GM12878 (cell line): Measurements from ENCODE around the gene NCAM1. TPM values are rescaled to one million over a fixed set of nuclear protein-coding genes. Genes with fewer than 3 reads are reported as not detected.

Experiments
- ATAC-seq: fragments of 200-7000 bp; cut with Tn5 transposase; 3 replicates; pipeline ENCODE4 v1.9.1; 2020; ENCODE audit warnings: mild to moderate bottlenecking, moderate library complexity
- BruUV-seq: library from RNA; stranded (reverse); fragments of 400-500 nt; replicated peaks from 2 replicates; lab custom pipeline; 2021; lab: Mats Ljungman, UMichigan
- CTCF ChIA-PET: fragments of 300-600 bp; sonication (Branson Sonifier 250); formaldehyde crosslinking; extraction: SDS; loops from one replicate; lab custom pipeline; 2021; ENCODE audit warnings: inconsistent platforms; lab: Yijun Ruan, JAX
- POLR2A ChIA-PET: fragments of 350-600 bp; formaldehyde crosslinking; extraction: SDS; loops from one replicate; lab custom pipeline; 2021; ENCODE audit warnings: inconsistent platforms; lab: Charles Lee
- RAD21 ChIA-PET: fragments of 300-600 bp; sonication (Branson Sonifier 250); formaldehyde crosslinking; loops from one replicate; lab custom pipeline; 2023; ENCODE audit warnings: antibody characterized with exemption; ENCODE audit not compliant: unreplicated experiment; lab: Charles Lee
- SMC1A ChIA-PET: fragments of 300-600 bp; sonication (Branson Sonifier 250); formaldehyde crosslinking; loops from one replicate; lab custom pipeline; 2023; ENCODE audit not compliant: unreplicated experiment, uncharacterized antibody; lab: Charles Lee
- DNase-seq: peaks from one replicate; pipeline ENCODE4 v3.0.0-alpha.2; 2011; ENCODE audit warnings: low read depth, low spot score
- FAIRE-seq: peaks from 3 replicates; lab custom pipeline; 2011; peaks lifted over from hg19 to GRCh38; lab: Jason Lieb, UNC
- H2AFZ ChIP-seq: 2 replicates; pipeline ENCODE4 v1.6.0; 2011; ENCODE audit warnings: low read depth, low read length, control low read depth; ENCODE audit not compliant: control insufficient read depth
- H3K27ac ChIP-seq: 2 replicates; pipeline ENCODE4 v1.5.1; 2011; ENCODE audit warnings: control low read depth; ENCODE audit not compliant: control insufficient read depth, insufficient read depth
- H3K27me3 ChIP-seq, 2 experiments: replicated peaks in 1 of 2; 2 replicates each; pipeline versions ENCODE4 v1.6.0 to v1.6.1; 2011; ENCODE audit warnings: low read length in 1 of 2; ENCODE audit not compliant: control insufficient read depth in 2 of 2, insufficient read depth in 2 of 2
- H3K36me3 ChIP-seq, 2 experiments: 2 replicates each; pipeline ENCODE4 v1.5.1; 2011; ENCODE audit warnings: low read length in 1 of 2; ENCODE audit not compliant: control insufficient read depth in 2 of 2, insufficient read depth in 2 of 2
- H3K4me1 ChIP-seq: 2 replicates; pipeline ENCODE4 v1.6.1; 2011; ENCODE audit warnings: mild to moderate bottlenecking, low read length, moderate library complexity, mixed read lengths; ENCODE audit not compliant: control insufficient read depth, insufficient read depth
- H3K4me2 ChIP-seq: 2 replicates; pipeline ENCODE4 v1.6.0; 2011; ENCODE audit warnings: control low read depth; ENCODE audit not compliant: control insufficient read depth, insufficient read depth
- H3K4me3 ChIP-seq: fragments of 200-600 bp; sonication (generic); 2 replicates; pipeline ENCODE4 v1.5.1; 2016
- H3K79me2 ChIP-seq: 2 replicates; pipeline ENCODE4 v1.6.0; 2011; ENCODE audit warnings: low read length; ENCODE audit not compliant: control insufficient read depth, insufficient read depth
- H3K9ac ChIP-seq: 2 replicates; pipeline ENCODE4 v1.8.0; 2011; ENCODE audit warnings: low read length, control low read depth, mixed read lengths; ENCODE audit not compliant: control insufficient read depth, insufficient read depth
- H3K9me3 ChIP-seq: replicated peaks from 3 replicates; pipeline ENCODE4 v1.5.1; 2011; ENCODE audit warnings: mild to moderate bottlenecking, low read length; ENCODE audit not compliant: control insufficient read depth, insufficient read depth
- H4K20me1 ChIP-seq: 2 replicates; pipeline ENCODE4 v1.6.0; 2011; ENCODE audit not compliant: control insufficient read depth, insufficient read depth
- ATF7 ChIP-seq: fragments of 450-650 bp; IDR thresholded peaks from 2 replicates; pipeline ENCODE4 v1.6.1; 2016; ENCODE audit warnings: low read depth, mild to moderate bottlenecking
- BCL11A ChIP-seq: IDR thresholded peaks from 2 replicates; pipeline ENCODE4 v1.6.1; 2011; ENCODE audit warnings: low read depth, low read length
- BRCA1 ChIP-seq: IDR thresholded peaks from 2 replicates; pipeline ENCODE4 v1.6.1; 2011; ENCODE audit warnings: low read depth, low read length, improper control_type of control experiment
- CBX5 ChIP-seq: sonication (generic); IDR thresholded peaks from 2 replicates; pipeline ENCODE4 v1.6.1; 2016; ENCODE audit warnings: low read depth, moderate library complexity, mild to moderate bottlenecking, inconsistent platforms
- CHD2 ChIP-seq: IDR thresholded peaks from 2 replicates; pipeline ENCODE4 v1.6.1; 2011; ENCODE audit warnings: low read depth, low read length, improper control_type of control experiment, borderline replicate concordance
- CREB1 ChIP-seq: IDR thresholded peaks from 2 replicates; pipeline ENCODE4 v1.6.1; 2012; ENCODE audit warnings: low read depth, mild to moderate bottlenecking, inconsistent platforms
- CREM ChIP-seq: IDR thresholded peaks from 2 replicates; pipeline ENCODE4 v1.6.1; 2014; ENCODE audit warnings: antibody characterized with exemption, low read depth
- ETV6 ChIP-seq, 2 experiments: fragments of 450-650 bp in 1 of 2; IDR thresholded peaks in 1 of 2; conservative IDR thresholded peaks in 1 of 2; 2 replicates each; pipeline ENCODE4 v1.6.1; 2014; ENCODE audit warnings: antibody characterized with exemption in 1 of 2, borderline replicate concordance in 1 of 2, low read depth in 1 of 2, mild to moderate bottlenecking in 1 of 2, moderate library complexity in 1 of 2
- HCFC1 ChIP-seq: fragments of 150-350 bp; IDR thresholded peaks from 2 replicates; pipeline ENCODE4 v1.6.1; 2014; ENCODE audit warnings: low read length
- MEF2B ChIP-seq: fragments of 450-650 bp; IDR thresholded peaks from 2 replicates; pipeline ENCODE4 v1.6.1; 2018; ENCODE audit warnings: mild to moderate bottlenecking, moderate library complexity; ENCODE audit not compliant: partially characterized antibody, poor library complexity, severe bottlenecking
- RFX5 ChIP-seq: IDR thresholded peaks from 2 replicates; pipeline ENCODE4 v1.6.1; 2011; ENCODE audit warnings: low read depth, low read length, improper control_type of control experiment
- SIX5 ChIP-seq: IDR thresholded peaks from 2 replicates; pipeline ENCODE4 v1.6.1; 2011; ENCODE audit warnings: mild to moderate bottlenecking, low read depth, low read length, moderate library complexity; ENCODE audit not compliant: severe bottlenecking
- SRF ChIP-seq, 2 experiments: IDR thresholded peaks; 2 replicates each; pipeline ENCODE4 v1.6.1; 2011; ENCODE audit warnings: low read depth in 2 of 2, low read length in 2 of 2, mild to moderate bottlenecking in 1 of 2, moderate library complexity in 1 of 2
- ZNF274 ChIP-seq: IDR thresholded peaks from one replicate; pipeline ENCODE4 v1.8.0; 2011; ENCODE audit not compliant: insufficient read length, insufficient read depth
- ZZZ3 ChIP-seq: IDR thresholded peaks from 2 replicates; pipeline ENCODE4 v1.6.1; 2011; ENCODE audit warnings: low read depth; ENCODE audit not compliant: control insufficient read depth, insufficient read length
- WGBS: methylation state at CpG from one replicate; pipeline ENCODE4 v1.1.6; 2016; ENCODE audit warnings: low lambda C conversion rate; ENCODE audit not compliant: insufficient replicate concordance, insufficient coverage; ENCODE audit errors: missing lambda C conversion rate; 5-methylcytosine and 5-hydroxymethylcytosine counted together
- in situ Hi-C: fragments of 300-500 bp; cut with MboI; formaldehyde crosslinking; loops from 9 replicates; pipeline ENCODE4 v1.14.3; 2018; ENCODE audit warnings: mixed read lengths
- intact Hi-C: fragments of 100-400 bp; cut with micrococcal nuclease; formaldehyde crosslinking; loops from one replicate; pipeline ENCODE4 v1.14.2; 2022; ENCODE audit not compliant: unreplicated experiment
- polyA plus RNA-seq, 11 experiments: library from polyadenylated mRNA; depleted of rRNA in 4 of 11; unstranded in 6 of 11; stranded (reverse) in 5 of 11; fragments of >200 nt; fragmentation: Nextera tagmentation in 4 of 11; fragmentation: Illumina TruSeq in 1 of 11; extraction: Ambion mirVana in 4 of 11; extraction: Trizol in 1 of 11; gene quantifications; 1 replicate in 1 of 11; 2 replicates in 10 of 11; pipeline versions ENCODE4 v1.2.1 to v1.2.3, GENCODE V29; 2011 to 2016; ENCODE audit warnings: inconsistent platforms in 2 of 11, missing spikeins in 2 of 11, low read depth in 1 of 11
- total RNA-seq, 4 experiments: library from RNA; depleted of rRNA in 3 of 4; stranded (reverse); fragments of >200 nt in 3 of 4; fragmentation: Illumina TruSeq in 1 of 4; extraction: Trizol in 1 of 4; gene quantifications; 2 replicates each; pipeline versions ENCODE4 v1.2.1 to v1.2.3, GENCODE V29; 2013 to 2021
- TF ChIP-seq, protein P1 (sequence below): fragments of 450-650 bp; IDR thresholded peaks from 2 replicates; pipeline ENCODE4 v1.6.1; 2016; ENCODE audit warnings: mild to moderate bottlenecking, moderate library complexity, borderline replicate concordance

NCAM1 gene
- total and polyA plus RNA-seq, 10 of the 15 experiments (the other 5 are each of a cell fraction or from before 2014, with no cell fraction given): 0.10 to 0.23 (median 0.11) TPM; not detected in 7

DNA sequence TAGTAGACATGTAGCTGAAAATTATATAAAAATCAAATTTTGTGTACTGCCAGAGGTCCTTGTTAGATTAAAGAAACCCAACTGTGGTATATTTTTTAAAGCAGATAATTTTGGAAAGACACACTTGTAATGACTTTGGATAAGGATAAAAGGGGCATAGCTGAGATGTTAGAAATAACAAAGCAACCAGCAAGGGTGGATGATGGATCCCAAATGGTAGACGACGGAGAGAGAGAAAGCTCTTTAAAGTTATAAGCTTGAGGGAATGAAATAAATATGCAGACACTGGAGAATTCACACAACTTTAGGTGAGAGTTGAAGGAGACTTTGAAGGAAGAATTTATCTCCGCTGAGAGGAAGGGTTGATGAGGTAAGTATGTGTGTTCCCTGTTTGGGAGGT is 10.6 kb downstream of the NCAM1 start:
- Histone ChIP-seq H3K9me3 (no peaks in the 10 kb centered on the region), H3K27ac (no peak overlapping the region), H3K36me3 (no peaks in the 10 kb centered on the region), H4K20me1 (no peaks in the 10 kb centered on the region), H3K27me3 (no peaks in the 10 kb centered on the region; a peak in 1 of 4 replicates), H3K9ac (no peak overlapping the region), H2AFZ (no peak overlapping the region), H3K4me2 (no peak overlapping the region), H3K4me3 (no peak overlapping the region), H3K79me2 (no peaks in the 10 kb centered on the region), H3K4me1 (no peaks in the 10 kb centered on the region)
- ATAC-seq (no peak), FAIRE-seq (no peak), DNase-seq (no peak)
- no peak for TF ChIP-seq ZZZ3
- no peak for TF ChIP-seq CREB1
- TF ChIP-seq RFX5: no peak
- no peak for TF ChIP-seq CHD2
- no peak for TF ChIP-seq BCL11A
- TF ChIP-seq CREM: no peak
- no peak for TF ChIP-seq ZNF274
- TF ChIP-seq BRCA1: no peak
- no peak for TF ChIP-seq MEF2B
- ChIA-PET RAD21 (no interaction called here), CTCF (no interaction called here), SMC1A (no interaction called here), POLR2A (no interaction called here)
- BruUV-seq: no TSS peak
- in situ Hi-C loops (no loop called here), intact Hi-C loops (no loop called here)
- WGBS: 52% methylated on average over 3 of the region's 3 CpGs

DNA sequence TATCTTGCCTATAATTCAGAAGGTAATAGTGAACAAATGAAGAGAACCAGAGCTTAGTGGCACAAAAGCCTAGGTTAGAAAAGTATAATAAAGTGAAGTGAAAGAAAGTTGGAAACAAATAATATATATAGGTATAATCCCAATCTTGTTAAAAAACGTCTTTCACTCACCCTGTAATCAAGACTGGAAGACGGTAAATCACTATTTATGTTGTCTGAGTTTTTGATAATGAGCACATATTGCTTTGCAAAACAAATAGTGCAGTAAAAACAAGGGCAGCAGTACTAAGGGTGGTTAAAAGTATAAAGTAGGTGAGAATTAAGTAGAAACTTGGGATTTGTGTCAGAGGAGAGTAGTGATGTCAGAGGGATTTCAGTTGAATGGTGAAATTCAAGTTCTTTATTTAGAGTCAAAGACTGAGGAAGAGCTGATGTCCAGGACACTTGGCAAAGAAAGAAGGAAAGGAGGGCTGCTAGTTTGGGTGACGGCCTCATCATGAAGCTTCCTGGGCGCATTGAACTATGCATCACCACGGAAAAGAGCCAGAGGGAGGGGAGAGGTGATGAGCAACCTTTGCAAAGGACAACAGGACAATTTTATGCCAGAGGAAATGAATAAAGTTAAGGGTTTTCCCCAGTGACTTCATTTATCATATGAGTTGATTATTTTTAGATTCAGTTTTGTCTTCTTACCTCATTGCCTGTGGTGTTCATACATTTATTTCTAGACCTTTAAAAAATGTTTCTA is 11.4 kb downstream of the NCAM1 start:
- 41% methylated on average over 5 of the region's 5 CpGs for WGBS
- Histone ChIP-seq H3K27me3 (no peaks in the 10 kb centered on the region; a peak in 1 of 4 replicates), H3K9me3 (no peaks in the 10 kb centered on the region), H3K79me2 (no peaks in the 10 kb centered on the region), H3K4me2 (no peak overlapping the region), H3K36me3 (no peaks in the 10 kb centered on the region), H3K4me3 (no peak overlapping the region), H4K20me1 (no peaks in the 10 kb centered on the region), H3K9ac (no peak overlapping the region), H3K27ac (no peak overlapping the region), H2AFZ (no peak overlapping the region), H3K4me1 (no peaks in the 10 kb centered on the region)
- ChIA-PET SMC1A (no interaction called here), POLR2A (no interaction called here), CTCF (no interaction called here), RAD21 (no interaction called here)
- no peak for DNase-seq
- in situ Hi-C loops (no loop called here), intact Hi-C loops (no loop called here)
- no peak for FAIRE-seq
- no TSS peak for BruUV-seq
- no peak for ATAC-seq
- no peak for TF ChIP-seq HCFC1
- no peak for TF ChIP-seq SRF (IDR thresholded peaks at IDR 0.05; ENCODE audit: low read depth in 2 of 2, low read length in 2 of 2)
- no peak for TF ChIP-seq ETV6 (conservative IDR thresholded peaks at IDR 0.05 in 1 of 2, IDR thresholded peaks at IDR 0.05 in 1 of 2; ENCODE audit: borderline replicate concordance in 1 of 2, low read depth in 1 of 2)
- TF ChIP-seq CBX5: no peak
- TF ChIP-seq SIX5: no peak
- TF ChIP-seq, protein P1, sequence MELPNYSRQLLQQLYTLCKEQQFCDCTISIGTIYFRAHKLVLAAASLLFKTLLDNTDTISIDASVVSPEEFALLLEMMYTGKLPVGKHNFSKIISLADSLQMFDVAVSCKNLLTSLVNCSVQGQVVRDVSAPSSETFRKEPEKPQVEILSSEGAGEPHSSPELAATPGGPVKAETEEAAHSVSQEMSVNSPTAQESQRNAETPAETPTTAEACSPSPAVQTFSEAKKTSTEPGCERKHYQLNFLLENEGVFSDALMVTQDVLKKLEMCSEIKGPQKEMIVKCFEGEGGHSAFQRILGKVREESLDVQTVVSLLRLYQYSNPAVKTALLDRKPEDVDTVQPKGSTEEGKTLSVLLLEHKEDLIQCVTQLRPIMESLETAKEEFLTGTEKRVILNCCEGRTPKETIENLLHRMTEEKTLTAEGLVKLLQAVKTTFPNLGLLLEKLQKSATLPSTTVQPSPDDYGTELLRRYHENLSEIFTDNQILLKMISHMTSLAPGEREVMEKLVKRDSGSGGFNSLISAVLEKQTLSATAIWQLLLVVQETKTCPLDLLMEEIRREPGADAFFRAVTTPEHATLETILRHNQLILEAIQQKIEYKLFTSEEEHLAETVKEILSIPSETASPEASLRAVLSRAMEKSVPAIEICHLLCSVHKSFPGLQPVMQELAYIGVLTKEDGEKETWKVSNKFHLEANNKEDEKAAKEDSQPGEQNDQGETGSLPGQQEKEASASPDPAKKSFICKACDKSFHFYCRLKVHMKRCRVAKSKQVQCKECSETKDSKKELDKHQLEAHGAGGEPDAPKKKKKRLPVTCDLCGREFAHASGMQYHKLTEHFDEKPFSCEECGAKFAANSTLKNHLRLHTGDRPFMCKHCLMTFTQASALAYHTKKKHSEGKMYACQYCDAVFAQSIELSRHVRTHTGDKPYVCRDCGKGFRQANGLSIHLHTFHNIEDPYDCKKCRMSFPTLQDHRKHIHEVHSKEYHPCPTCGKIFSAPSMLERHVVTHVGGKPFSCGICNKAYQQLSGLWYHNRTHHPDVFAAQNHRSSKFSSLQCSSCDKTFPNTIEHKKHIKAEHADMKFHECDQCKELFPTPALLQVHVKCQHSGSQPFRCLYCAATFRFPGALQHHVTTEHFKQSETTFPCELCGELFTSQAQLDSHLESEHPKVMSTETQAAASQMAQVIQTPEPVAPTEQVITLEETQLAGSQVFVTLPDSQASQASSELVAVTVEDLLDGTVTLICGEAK: no peak
- no peak for TF ChIP-seq ATF7
